Psoas muscle (tissue), 8 donors: ENCODE results near the gene ATP5F1D. TPM values are rescaled to one million over a fixed set of nuclear protein-coding genes. Genes with fewer than 3 reads are reported as not detected.

Experiments used
- ATAC-seq, 4 donors: fragments of 200-7000 bp; cut with Tn5 transposase; one replicate each; pipeline ENCODE4 v1.9.1; 2020; ENCODE audit warnings: moderate library complexity in 3 of 4, mild to moderate bottlenecking in 2 of 4
- DNase-seq, 2 donors: peaks; one replicate each; pipeline ENCODE4 v3.0.0-alpha.2; 2020
- H3K27ac ChIP-seq: fragments of 200-600 bp; one replicate; pipeline ENCODE4 v1.8.0; 2022
- H3K27me3 ChIP-seq, 3 donors: fragments of 200-600 bp in 1 of 3; one replicate each; pipeline versions ENCODE4 v1.6.1 to v1.8.0; 2013 to 2022; ENCODE audit warnings: low read length in 2 of 3, mild to moderate bottlenecking in 2 of 3, moderate library complexity in 1 of 3; ENCODE audit not compliant: insufficient read depth in 3 of 3
- H3K36me3 ChIP-seq, 2 donors: fragments of 200-600 bp in 1 of 2; one replicate each; pipeline versions ENCODE4 v1.6.1 to v1.8.0; 2013 to 2022; ENCODE audit warnings: low read depth in 1 of 2, mild to moderate bottlenecking in 1 of 2, moderate library complexity in 1 of 2; ENCODE audit not compliant: insufficient read depth in 1 of 2
- H3K4me1 ChIP-seq: fragments of 200-600 bp; one replicate; pipeline ENCODE4 v1.8.0; 2022
- H3K4me3 ChIP-seq: fragments of 200-600 bp; one replicate; pipeline ENCODE4 v1.8.0; 2022; ENCODE audit warnings: mild to moderate bottlenecking
- H3K9me3 ChIP-seq: fragments of 200-600 bp; one replicate; pipeline ENCODE4 v1.8.0; 2022
- CTCF ChIP-seq: fragments of 200-600 bp; IDR thresholded peaks from one replicate; pipeline ENCODE4 v1.8.0; 2022; ENCODE audit warnings: antibody characterized with exemption
- WGBS, 3 donors: extraction: QIAGEN DNeasy Blood & Tissue Kit; methylation state at CpG; one replicate each; pipeline versions ENCODE4 v1.1.6 to v1.1.7; 2013; 5-methylcytosine and 5-hydroxymethylcytosine counted together
- intact Hi-C, 2 donors: fragments of 100-400 bp; cut with DNase I; formaldehyde crosslinking; loops; one replicate each; pipeline versions ENCODE4 v1.11.0 to v1.14.2; 2022
- polyA plus RNA-seq, 3 donors: library from polyadenylated mRNA; stranded (reverse); fragments of 200-250 nt; gene quantifications; one replicate each; pipeline ENCODE4 v1.2.3, GENCODE V29; 2013
- total RNA-seq, 4 donors: library from RNA; stranded (reverse); fragmentation: NEBNext Ultra II Directional in 2 of 4; extraction: Animal tissue kit (Norgen Biotek cat#: 25700) in 2 of 4; gene quantifications; one replicate each; pipeline versions ENCODE4 v1.2.1 to v1.2.4, GENCODE V29; 2021 to 2023
- donor health status: healthy with polysubstance abuse.
- donor health status: DM: no; HTN: no; CAD: no; lungs with moderate emphysema.
- donor health status: Bipolar disorder and iron deficiency.
- donor health status: healthy.
- donor health status: DM: yes; HTN: yes; CAD: no.
- donor health status: DM: no; HTN: no; CAD: no.
- donor health status: DM: no; HTN: no; CAD: no.
- donor health status: DM: yes; HTN: yes; CAD: no.

Gene ATP5F1D
- total and polyA plus RNA-seq, 7 donors: 310 to 858 (median 509) TPM

- DNase-seq (no peak), ATAC-seq (no peak)
- H3K9me3 ChIP-seq: no peaks in the 10 kb centered on the region
- peaks cover 51% of the 10 kb centered on the region for H3K4me1 ChIP-seq
- peak overlapping the region; percentile 80 for H3K4me3 ChIP-seq
- H3K36me3 ChIP-seq: peaks cover 5 to 37% of the 10 kb centered on the region in 2 donors
- no peak for TF ChIP-seq CTCF
- no peaks in the 10 kb centered on the region for H3K27me3 ChIP-seq
- peak overlapping the region; percentile 99 for H3K27ac ChIP-seq
- WGBS, 3 donors: 1 to 2% (median 2%) methylated on average over 40 to 67 of the region's 67 CpGs
- intact Hi-C loops: no loop called here
Measured at GRCh38 chr19:1249990-1250436, 8.5 kb downstream of the ATP5F1D start.

- TF ChIP-seq CTCF: no peak
- H3K27me3 ChIP-seq: no peaks in the 10 kb centered on the region
- peak overlapping the region; percentile 99 for H3K27ac ChIP-seq
- peak overlapping the region; percentile 80 for H3K4me3 ChIP-seq
- no peaks in the 10 kb centered on the region for H3K9me3 ChIP-seq
- peaks cover 11 to 43% of the 10 kb centered on the region in 2 donors for H3K36me3 ChIP-seq
- no peak for ATAC-seq
- DNase-seq: peak in 1 of 2 donors; percentile 81
- 1 to 3% (median 2%) methylated on average over 37 to 86 of the region's 90 CpGs for WGBS, 3 donors
- H3K4me1 ChIP-seq: peaks cover 51% of the 10 kb centered on the region
- intact Hi-C loops: no loop called here
Measured at GRCh38 chr19:1250437-1251260, 9.1 kb downstream of the ATP5F1D start.

DNA sequence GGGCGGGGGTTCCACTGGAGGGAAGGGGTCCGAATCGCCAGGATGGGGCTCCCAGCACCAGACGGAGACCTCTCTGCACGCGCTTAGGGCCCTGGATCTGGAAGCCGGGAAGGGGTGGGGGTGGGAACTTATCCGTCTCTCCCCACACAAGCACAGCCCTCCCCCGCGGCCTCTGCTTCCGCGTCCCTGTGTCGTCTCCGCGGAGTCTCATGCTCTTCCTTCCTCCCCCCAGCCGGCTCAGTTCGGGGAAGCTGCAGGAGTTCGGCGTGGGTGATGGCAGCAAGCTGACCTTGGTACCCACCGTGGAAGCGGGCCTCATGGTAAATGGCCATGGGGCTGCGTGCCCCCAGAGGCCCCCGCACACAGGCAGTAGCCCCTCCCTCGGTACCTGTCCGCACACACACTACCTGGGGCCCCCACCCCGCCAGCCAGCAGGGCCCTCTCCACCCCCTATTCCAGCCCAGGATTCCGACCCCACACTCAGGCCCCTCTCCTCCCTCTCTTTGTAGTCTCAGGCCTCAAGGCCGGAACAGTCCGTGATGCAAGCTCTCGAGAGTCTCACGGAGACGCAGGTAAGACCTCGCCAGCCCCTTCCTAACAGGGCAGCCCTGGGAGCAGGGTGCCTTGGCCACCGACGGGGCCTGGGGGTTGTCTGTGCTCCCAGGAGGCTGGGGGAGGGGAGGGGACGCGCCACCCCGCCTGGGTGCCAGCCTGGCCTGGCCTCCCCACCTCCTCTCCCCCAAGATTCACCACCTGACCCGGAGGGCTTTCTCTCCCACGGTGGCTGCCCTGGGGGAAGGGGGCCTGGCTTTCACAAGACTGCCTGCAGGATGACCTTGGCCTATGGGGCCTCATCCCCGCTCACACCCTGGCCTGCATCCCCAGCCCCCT, 10.0 kb downstream of the ATP5F1D start:
- intact Hi-C loops: no loop called here
- Histone ChIP-seq H3K27me3 (no peaks in the 10 kb centered on the region), H3K27ac (peak overlapping the region; percentile 99), H3K36me3 (peaks cover 13 to 53% of the 10 kb centered on the region in 2 donors), H3K4me1 (peaks cover 50% of the 10 kb centered on the region), H3K4me3 (peak overlapping the region; percentile 80), H3K9me3 (no peaks in the 10 kb centered on the region)
- no peak for TF ChIP-seq CTCF
- 11 to 27% (median 12%) methylated on average over 37 to 41 of the region's 41 CpGs for WGBS, 3 donors
- DNase-seq (peak; percentile 80 to 88), ATAC-seq (peak in 3 of 4 donors; percentile 0 to 6 (median 3))

DNA sequence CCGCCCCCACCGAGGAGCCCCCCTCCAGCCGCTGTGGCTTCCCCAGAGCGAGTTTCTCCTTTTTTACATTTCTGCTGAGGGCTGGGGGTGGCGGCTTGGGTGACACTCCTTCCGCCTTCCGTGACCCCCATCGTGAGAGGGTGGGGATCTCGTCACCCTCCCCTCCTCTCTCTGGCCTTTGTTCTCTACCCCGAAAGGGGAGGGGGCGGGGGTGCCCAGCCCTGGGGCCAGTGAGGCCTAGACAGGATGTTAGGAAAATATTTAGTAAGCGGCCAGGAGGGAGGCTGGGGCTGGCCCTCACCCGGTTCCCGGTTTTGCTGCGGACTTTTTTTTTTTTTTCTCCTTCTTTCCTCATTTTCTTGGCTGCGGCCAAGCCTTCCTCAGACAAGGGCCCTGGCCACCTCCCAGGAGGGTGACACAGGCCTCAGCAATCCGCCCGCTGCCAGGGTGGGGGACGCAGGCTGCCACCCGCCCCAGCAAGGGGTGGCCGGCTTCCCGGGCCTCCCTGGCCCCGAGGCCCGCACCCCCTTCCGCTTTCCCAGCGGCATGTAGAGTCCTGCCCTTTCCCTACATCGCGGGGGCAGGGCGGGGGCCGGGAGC, 10.8 kb downstream of the ATP5F1D start:
- TF ChIP-seq CTCF: no peak
- WGBS, 3 donors: 10 to 16% (median 10%) methylated on average over 27 to 30 of the region's 30 CpGs
- intact Hi-C loops: no loop called here
- peaks cover 46% of the 10 kb centered on the region for H3K4me1 ChIP-seq
- H3K27me3 ChIP-seq: no peaks in the 10 kb centered on the region
- ATAC-seq: peak; percentile 29 to 54 (median 35)
- DNase-seq: peak; percentile 95 to 96
- H3K9me3 ChIP-seq: no peaks in the 10 kb centered on the region
- H3K4me3 ChIP-seq: peak overlapping the region; percentile 80
- H3K27ac ChIP-seq: peak overlapping the region; percentile 99
- peaks cover 13 to 60% of the 10 kb centered on the region in 2 donors for H3K36me3 ChIP-seq
